HG02970 (cell line): ENCODE data around the gene C1QTNF1.

Source experiments
- ATAC-seq: cut with Tn5 transposase; IDR thresholded peaks from one replicate; pipeline ENCODE4 v1.9.1; 2021; ENCODE audit warnings: mild to moderate bottlenecking, moderate library complexity, moderate number of reproducible peaks; ENCODE audit not compliant: unreplicated experiment, low FRiP score

Gene C1QTNF1

DNA sequence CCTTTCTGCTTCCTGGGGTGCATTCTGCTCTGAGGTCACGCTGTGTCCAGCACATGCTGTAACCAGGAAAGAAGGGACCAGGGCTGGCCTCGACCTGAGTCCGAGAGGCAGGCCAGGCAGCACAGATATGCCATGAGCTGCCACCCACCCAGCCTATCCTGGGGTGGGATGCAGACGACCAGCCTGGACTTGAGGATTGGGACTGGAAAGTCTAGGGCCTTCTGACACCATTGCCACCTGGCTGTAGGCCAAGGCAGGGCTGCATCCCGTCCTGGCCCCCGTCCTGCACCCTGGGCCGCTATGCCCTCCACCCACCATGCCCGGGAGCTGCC is 65.0 kb downstream of the C1QTNF1 start:
- ATAC-seq: no peak

DNA sequence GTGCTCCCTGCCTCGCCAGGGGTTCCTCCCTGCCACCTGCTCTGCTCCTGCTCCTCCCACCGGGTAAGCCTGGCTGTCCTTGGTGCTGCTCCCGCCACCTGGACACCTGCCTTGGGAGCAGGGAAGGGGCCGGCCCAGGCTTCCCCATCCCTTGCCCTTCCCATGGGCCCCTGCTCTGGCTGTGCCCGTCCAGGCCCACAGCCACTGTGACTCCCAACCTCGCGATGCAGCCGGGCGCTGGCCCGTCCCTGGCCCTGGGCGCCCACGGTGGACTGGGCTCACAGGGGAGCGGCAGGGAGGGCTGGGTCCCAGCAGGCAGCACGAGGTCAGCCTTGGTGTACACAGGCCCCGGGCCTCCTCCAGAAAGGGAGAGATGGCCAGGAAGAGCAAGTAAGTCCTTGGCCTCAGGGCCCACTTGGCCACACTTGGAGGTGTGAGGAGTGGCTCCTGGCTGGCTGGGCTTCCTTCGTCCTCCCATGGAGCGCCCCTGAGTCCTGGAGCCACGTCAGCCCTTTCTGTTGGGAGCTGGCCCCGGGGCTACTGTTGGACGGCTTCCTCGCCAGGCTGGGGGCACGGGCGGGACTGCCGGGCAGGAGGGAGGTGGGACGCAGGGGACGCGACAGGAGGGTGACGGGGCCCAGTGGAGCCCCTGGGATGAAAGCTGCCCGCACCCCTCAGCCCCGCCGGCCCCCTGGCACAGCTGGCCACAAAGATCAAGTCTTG is 65.9 kb downstream of the C1QTNF1 start:
- ATAC-seq: no peak

DNA sequence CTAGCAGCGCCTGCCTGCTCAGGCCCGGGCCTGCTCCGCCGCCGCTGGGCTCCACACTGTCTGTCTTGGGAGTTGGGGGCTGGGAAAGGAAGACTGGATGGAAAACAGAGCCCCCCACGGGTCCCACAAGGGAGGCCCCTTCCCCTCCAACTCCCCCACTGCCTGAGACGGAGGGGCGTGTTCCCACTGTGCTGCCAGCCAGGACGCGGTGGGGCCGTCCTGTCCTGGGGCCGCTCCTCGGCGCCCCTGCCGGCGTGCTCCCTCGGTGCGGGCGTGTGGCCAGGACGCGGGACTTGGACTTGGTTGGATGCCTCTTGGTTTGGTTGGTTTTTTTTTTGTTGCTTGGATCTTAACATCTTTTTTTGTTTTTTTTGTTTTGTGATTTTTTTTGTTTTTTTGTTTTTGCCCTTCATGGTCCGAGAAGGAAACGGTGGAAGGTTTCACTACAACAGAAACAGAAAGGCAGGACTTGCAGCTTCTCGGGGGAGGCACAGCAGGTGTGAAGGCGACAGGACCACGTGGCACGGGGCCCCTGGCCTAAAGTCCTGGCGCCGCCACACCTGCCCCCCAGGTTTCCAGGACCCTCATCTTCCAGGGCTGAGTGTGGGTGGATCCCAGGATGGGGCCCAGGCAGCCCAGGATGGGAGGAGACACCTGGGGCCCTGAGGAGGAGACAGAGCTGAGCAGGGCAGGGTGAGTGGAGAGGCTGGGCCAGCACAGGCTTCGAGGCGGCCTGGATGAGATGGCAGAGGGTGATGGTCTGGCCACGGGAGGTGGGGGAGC is 66.7 kb downstream of the C1QTNF1 start:
- no peak for ATAC-seq

DNA sequence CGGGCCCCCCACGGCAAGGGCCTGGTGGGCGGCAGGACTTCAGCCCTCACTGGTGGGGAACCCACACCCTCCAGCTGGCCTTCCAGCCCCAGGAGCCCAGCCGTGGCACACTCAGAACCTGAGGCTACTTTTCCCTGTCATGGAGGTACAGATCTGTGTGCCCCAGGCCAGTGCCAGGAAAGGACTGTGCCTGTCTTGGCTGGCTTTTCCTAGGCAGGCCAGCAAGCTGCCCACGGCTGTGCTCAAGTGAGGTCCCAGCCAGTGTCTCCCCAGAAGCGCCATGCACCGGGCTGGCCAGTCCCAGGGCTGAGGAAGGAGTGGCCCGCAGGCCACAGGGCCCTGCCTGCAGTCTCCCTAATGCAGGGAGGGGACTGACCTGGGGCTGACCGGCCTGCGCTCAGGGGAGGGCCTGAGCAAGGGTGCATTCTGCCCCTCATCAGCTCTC is 67.3 kb downstream of the C1QTNF1 start:
- ATAC-seq: no peak

DNA sequence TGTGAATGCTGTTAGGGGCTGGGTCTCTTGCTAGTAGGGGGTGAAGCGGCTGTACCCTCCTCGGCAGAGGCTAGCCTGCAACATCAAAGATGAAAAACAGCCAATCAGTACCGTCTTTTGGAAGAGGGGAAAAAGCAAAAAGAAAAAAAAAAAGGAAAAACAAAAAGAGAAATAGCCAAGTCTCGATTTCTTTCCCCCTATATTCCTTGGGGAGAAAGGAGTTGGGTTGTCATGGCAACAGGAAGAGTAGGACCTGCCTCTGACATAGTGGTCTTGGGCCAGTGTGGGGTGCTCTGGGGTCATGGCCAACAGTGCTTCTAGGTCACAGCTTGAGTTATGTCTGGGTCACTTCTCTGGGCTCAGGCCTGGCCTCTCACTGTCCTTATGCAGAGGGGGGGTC is 68.6 kb downstream of the C1QTNF1 start:
- ATAC-seq: no peak

DNA sequence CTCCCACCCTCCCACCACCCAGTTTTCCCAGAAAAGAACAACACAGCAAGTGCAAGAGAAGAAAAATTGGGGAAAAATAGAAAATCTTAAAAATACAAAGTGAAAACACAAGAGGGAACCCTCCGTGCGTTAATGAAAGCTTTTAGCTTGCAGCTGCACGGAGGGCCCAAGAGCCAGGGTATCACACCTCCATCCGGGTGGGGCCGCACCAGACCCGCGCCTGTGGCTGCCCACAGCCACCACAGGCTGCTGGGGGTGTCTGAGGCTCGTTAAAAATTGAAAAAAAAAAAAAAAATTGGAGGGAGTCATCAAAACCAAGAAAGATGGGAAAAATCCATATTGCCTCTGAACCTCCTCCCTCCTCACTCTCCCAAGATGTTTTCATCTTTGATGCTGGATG is 69.3 kb downstream of the C1QTNF1 start:
- ATAC-seq: no peak

DNA sequence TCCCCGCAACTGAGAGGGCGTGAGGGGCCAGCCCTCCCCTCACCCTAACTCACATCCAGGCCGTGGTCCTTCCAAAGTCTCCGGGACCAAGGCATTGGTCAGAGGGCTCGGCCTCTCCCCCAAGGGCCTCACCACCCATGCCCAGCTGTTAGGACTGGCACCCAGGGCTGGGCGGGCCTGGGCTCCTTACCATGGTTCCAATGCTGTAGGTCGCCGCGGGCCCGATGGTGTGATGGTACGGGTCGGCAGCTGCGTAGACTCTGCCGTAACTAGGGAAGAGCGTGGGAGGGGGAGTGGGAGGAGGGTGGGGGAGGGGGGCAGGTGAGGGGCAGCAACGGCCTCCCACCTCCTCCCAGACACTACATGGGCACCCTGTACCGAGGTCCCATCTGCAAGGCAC is 70.3 kb downstream of the C1QTNF1 start:
- ATAC-seq: no peak

DNA sequence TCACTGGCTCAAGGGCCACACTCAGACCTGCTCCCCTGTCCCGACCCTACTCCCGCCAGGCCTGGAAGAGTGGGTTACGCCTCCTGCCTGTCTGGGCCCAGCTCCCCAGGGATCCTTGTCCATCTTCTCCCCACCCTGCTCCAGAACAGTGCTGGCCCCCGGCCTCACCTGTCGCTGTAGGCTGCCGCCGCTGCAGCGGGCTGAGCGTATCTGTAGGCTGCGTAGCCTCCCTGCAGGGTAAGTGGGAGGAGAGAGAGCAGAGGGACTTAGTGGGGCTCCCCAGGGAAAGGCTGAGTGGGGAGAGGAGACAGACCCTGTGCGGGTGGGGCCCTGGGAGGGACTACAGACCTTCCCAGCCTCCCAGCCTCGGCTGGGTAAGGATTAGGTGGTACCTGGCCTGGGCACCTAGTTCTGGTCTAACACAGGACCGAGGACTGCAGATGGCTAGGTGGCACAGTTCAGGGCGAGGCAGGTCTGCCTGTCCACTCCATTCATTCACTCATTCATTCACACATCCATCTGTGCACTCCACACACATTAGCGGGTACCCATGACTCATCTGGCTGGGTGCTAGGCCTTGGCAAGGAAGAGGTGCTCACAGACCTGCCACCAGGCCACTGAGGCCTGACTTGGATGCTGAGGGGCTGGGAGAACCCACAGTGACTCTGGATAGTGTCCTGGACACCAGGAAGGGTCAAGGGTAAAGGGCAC is 71.5 kb downstream of the C1QTNF1 start:
- ATAC-seq: no peak

DNA sequence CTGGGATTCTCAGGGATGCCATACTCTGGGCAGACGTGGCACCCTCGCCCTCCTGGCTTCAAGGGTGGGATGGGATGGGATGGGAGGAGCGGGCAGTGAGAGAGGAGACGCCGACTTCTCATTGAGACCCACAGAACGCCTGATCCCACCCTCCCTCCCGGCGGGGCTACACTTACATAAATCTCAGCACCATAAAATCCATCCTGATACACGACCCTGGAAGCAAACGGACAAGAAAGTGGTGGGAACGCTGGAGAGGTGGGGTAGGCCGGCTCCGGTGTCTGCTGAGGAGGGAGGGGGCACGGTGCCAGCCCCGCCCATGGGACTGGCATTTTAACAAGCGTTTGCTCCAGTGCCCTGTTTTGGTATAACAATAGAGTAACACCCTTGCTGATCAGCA is 72.5 kb downstream of the C1QTNF1 start:
- ATAC-seq: no peak

DNA sequence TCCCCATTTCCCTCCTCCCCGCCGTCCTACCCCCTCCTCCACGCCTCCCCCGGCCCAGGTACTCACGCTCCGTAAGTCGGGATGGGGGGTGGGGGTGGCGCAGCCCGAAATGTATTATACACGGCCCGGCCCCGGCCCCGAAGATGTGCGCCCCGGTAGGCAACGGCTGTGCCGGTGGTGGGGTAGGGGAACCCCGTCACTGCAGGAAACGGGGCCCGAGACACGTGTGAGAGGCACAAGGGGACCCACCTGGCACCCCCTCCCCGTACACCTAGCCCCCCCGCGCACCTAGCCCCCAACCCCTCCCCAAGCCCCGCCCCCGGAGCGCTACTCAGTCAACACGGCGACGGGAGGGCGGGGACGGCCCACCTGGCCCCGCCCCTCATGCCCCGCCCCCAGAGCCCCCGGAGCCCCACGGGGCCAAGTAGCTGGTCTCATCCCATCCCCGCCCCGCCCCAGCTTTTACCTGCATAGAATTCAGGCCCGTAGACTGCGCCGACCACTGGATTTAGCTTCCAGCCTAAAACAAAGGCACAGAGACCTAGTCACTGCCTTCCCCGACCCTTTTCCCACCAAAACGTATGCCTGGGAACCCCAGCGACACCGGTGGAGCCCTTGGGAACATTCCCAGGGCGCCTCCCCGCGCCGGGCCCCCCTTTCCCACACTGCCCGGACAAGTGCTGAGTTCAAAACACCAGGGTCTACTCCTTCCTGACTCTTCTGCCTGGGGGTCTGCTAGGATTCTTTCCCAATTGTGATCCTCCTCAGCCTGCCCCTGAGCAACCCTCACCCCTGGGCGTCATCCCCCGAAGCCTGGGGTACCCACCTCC is 73.5 kb downstream of the C1QTNF1 start:
- ATAC-seq: no peak

DNA sequence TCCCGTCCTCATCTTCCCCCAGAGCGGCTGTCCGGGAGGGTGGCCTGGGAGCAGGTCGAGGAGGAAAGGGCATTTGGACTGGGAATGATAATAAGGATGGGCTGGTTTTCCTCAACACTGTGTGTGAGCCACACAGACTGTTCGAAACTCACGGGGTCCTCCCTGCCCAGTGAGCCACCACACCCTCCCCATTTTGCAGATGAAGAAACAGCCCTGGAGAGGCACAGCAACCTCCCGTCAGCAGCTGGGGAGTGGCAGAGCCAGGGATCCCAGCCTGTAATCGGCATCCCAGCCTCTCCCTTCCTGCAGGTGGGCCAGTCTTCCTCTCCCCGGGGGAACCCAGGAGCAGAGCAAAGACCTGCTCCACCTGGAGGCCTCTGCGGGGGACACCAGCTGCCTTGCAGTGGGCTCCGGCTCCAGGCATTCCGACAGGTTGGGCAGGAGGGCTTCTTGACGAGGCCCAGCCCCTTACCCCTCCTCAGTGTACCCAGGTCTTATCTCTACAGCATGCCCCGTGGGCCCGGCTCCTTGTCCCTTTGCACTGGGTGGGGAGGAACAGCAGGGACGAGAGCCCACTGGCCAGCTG is 74.4 kb downstream of the C1QTNF1 start:
- no peak for ATAC-seq
